ENCODE results near the gene ZFYVE9.

ZFYVE9 gene

GRCh38 chr1:52162947-52163346 is 21.1 kb downstream of the ZFYVE9 start:
- Histone ChIP-seq H2BK5ac (ENCODE audit: low read depth, low read length, poor library complexity) (no peak overlapping the region), H4K91ac (ENCODE audit: low read depth, low read length) (no peak overlapping the region), H4K8ac (ENCODE audit: low read depth, low read length) (no peak overlapping the region), H3K79me1 (ENCODE audit: low read length) (no peaks in the 10 kb centered on the region), H3K27ac (ENCODE audit: low read depth, low read length) (no peak overlapping the region), H3K4me1 (ENCODE audit: control insufficient read depth in 1 of 2, insufficient read depth in 2 of 2, low read length in 2 of 2) (no peaks in the 10 kb centered on the region), H4K12ac (ENCODE audit: low read depth, low read length) (no peak overlapping the region), H3K36me3 (ENCODE audit: control insufficient read depth in 1 of 2, insufficient read depth in 2 of 2, low read length in 2 of 2) (no peaks in the 10 kb centered on the region), H3K79me2 (ENCODE audit: control insufficient read depth, insufficient read depth, low read length, poor library complexity) (no peaks in the 10 kb centered on the region), H3K23ac (ENCODE audit: low read length) (no peak overlapping the region), H3K4me3 (ENCODE audit: low read depth, low read length) (no peak overlapping the region), H3K18ac (ENCODE audit: low read length) (no peak overlapping the region), H3K4ac (ENCODE audit: low read depth, low read length) (no peak overlapping the region), H2BK120ac (ENCODE audit: insufficient read depth, low read length, poor library complexity) (no peak overlapping the region), H2AFZ (ENCODE audit: insufficient read depth, low read length, poor library complexity) (no peak overlapping the region), H3K27me3 (ENCODE audit: insufficient read depth, low read length) (no peaks in the 10 kb centered on the region), H3K14ac (ENCODE audit: low read length) (no peak overlapping the region), H3K4me2 (ENCODE audit: low read length) (no peak overlapping the region), H3K9ac (ENCODE audit: low read length) (no peak overlapping the region), H2AK5ac (ENCODE audit: low read length) (no peak overlapping the region), H2BK12ac (ENCODE audit: low read length) (no peak overlapping the region), H3K9me3 (ENCODE audit: insufficient read depth, low read depth, low read length) (no peaks in the 10 kb centered on the region)
- no peak for DNase-seq
- WGBS (ENCODE audit: extremely low coverage, insufficient coverage, insufficient read length): no CpG with 5 or more reads among the region's 2 CpGs

GRCh38 chr1:52164604-52165003 is 22.7 kb downstream of the ZFYVE9 start:
- Histone ChIP-seq H4K8ac (ENCODE audit: low read depth, low read length) (no peak overlapping the region), H2BK5ac (ENCODE audit: low read depth, low read length, poor library complexity) (no peak overlapping the region), H3K9ac (ENCODE audit: low read length) (no peak overlapping the region), H3K4ac (ENCODE audit: low read depth, low read length) (no peak overlapping the region), H3K79me2 (ENCODE audit: control insufficient read depth, insufficient read depth, low read length, poor library complexity) (no peaks in the 10 kb centered on the region), H3K14ac (ENCODE audit: low read length) (no peak overlapping the region), H3K27ac (ENCODE audit: low read depth, low read length) (no peak overlapping the region), H2BK12ac (ENCODE audit: low read length) (no peak overlapping the region), H4K12ac (ENCODE audit: low read depth, low read length) (no peak overlapping the region), H3K23ac (ENCODE audit: low read length) (no peak overlapping the region), H2AFZ (ENCODE audit: insufficient read depth, low read length, poor library complexity) (no peak overlapping the region), H3K36me3 (ENCODE audit: control insufficient read depth in 1 of 2, insufficient read depth in 2 of 2, low read length in 2 of 2) (no peaks in the 10 kb centered on the region), H4K91ac (ENCODE audit: low read depth, low read length) (no peak overlapping the region), H3K9me3 (ENCODE audit: insufficient read depth, low read depth, low read length) (peaks cover 1% of the 10 kb centered on the region), H3K4me1 (ENCODE audit: control insufficient read depth in 1 of 2, insufficient read depth in 2 of 2, low read length in 2 of 2) (no peaks in the 10 kb centered on the region), H3K4me3 (ENCODE audit: low read depth, low read length) (no peak overlapping the region), H3K27me3 (ENCODE audit: insufficient read depth, low read length) (no peaks in the 10 kb centered on the region), H3K18ac (ENCODE audit: low read length) (no peak overlapping the region), H2AK5ac (ENCODE audit: low read length) (no peak overlapping the region), H3K79me1 (ENCODE audit: low read length) (no peaks in the 10 kb centered on the region), H3K4me2 (ENCODE audit: low read length) (no peak overlapping the region), H2BK120ac (ENCODE audit: insufficient read depth, low read length, poor library complexity) (no peak overlapping the region)
- DNase-seq: no peak
- WGBS (ENCODE audit: extremely low coverage, insufficient coverage, insufficient read length): no CpG with 5 or more reads among the region's 4 CpGs

- Histone ChIP-seq H3K79me1 (ENCODE audit: low read length) (no peaks in the 10 kb centered on the region), H3K79me2 (ENCODE audit: control insufficient read depth, insufficient read depth, low read length, poor library complexity) (no peaks in the 10 kb centered on the region), H3K36me3 (ENCODE audit: control insufficient read depth in 1 of 2, insufficient read depth in 2 of 2, low read length in 2 of 2) (no peaks in the 10 kb centered on the region), H2AFZ (ENCODE audit: insufficient read depth, low read length, poor library complexity) (no peak overlapping the region), H3K23ac (ENCODE audit: low read length) (no peak overlapping the region), H4K91ac (ENCODE audit: low read depth, low read length) (no peak overlapping the region), H3K4me3 (ENCODE audit: low read depth, low read length) (no peak overlapping the region), H3K18ac (ENCODE audit: low read length) (no peak overlapping the region), H3K4ac (ENCODE audit: low read depth, low read length) (no peak overlapping the region), H2AK5ac (ENCODE audit: low read length) (no peak overlapping the region), H3K14ac (ENCODE audit: low read length) (no peak overlapping the region), H3K27me3 (ENCODE audit: insufficient read depth, low read length) (no peaks in the 10 kb centered on the region), H3K27ac (ENCODE audit: low read depth, low read length) (no peak overlapping the region), H3K4me2 (ENCODE audit: low read length) (no peak overlapping the region), H2BK120ac (ENCODE audit: insufficient read depth, low read length, poor library complexity) (no peak overlapping the region), H4K12ac (ENCODE audit: low read depth, low read length) (no peak overlapping the region), H3K9ac (ENCODE audit: low read length) (no peak overlapping the region), H4K8ac (ENCODE audit: low read depth, low read length) (no peak overlapping the region), H3K9me3 (ENCODE audit: insufficient read depth, low read depth, low read length) (peaks cover 1% of the 10 kb centered on the region), H2BK5ac (ENCODE audit: low read depth, low read length, poor library complexity) (no peak overlapping the region), H2BK12ac (ENCODE audit: low read length) (no peak overlapping the region), H3K4me1 (ENCODE audit: control insufficient read depth in 1 of 2, insufficient read depth in 2 of 2, low read length in 2 of 2) (no peaks in the 10 kb centered on the region)
- no CpG with 5 or more reads among the region's 6 CpGs for WGBS (ENCODE audit: extremely low coverage, insufficient coverage, insufficient read length)
- no peak for DNase-seq
Observed at GRCh38 chr1:52166996-52167753, 25.3 kb downstream of the ZFYVE9 start.

- no peak overlapping the region for H3K23ac ChIP-seq (ENCODE audit: low read length)
- H2BK12ac ChIP-seq (ENCODE audit: low read length): no peak overlapping the region
- no peak overlapping the region for H4K8ac ChIP-seq (ENCODE audit: low read depth, low read length)
- H4K12ac ChIP-seq (ENCODE audit: low read depth, low read length): no peak overlapping the region
- H3K27ac ChIP-seq (ENCODE audit: low read depth, low read length): no peak overlapping the region
- no peaks in the 10 kb centered on the region for H3K27me3 ChIP-seq (ENCODE audit: insufficient read depth, low read length)
- DNase-seq: no peak
- H3K14ac ChIP-seq (ENCODE audit: low read length): no peak overlapping the region
- no peak overlapping the region for H3K4me2 ChIP-seq (ENCODE audit: low read length)
- WGBS (ENCODE audit: extremely low coverage, insufficient coverage, insufficient read length): no CpG with 5 or more reads among the region's 7 CpGs
- no peak overlapping the region for H3K4me3 ChIP-seq (ENCODE audit: low read depth, low read length)
- no peak overlapping the region for H4K91ac ChIP-seq (ENCODE audit: low read depth, low read length)
- H3K4me1 ChIP-seq (ENCODE audit: control insufficient read depth in 1 of 2, insufficient read depth in 2 of 2, low read length in 2 of 2): no peaks in the 10 kb centered on the region
- H3K79me2 ChIP-seq (ENCODE audit: control insufficient read depth, insufficient read depth, low read length, poor library complexity): no peaks in the 10 kb centered on the region
- no peaks in the 10 kb centered on the region for H3K36me3 ChIP-seq (ENCODE audit: control insufficient read depth in 1 of 2, insufficient read depth in 2 of 2, low read length in 2 of 2)
- H3K9me3 ChIP-seq (ENCODE audit: insufficient read depth, low read depth, low read length): peaks cover 1% of the 10 kb centered on the region
- H3K79me1 ChIP-seq (ENCODE audit: low read length): no peaks in the 10 kb centered on the region
- H2BK120ac ChIP-seq (ENCODE audit: insufficient read depth, low read length, poor library complexity): no peak overlapping the region
- no peak overlapping the region for H3K9ac ChIP-seq (ENCODE audit: low read length)
- H2AK5ac ChIP-seq (ENCODE audit: low read length): no peak overlapping the region
- H2AFZ ChIP-seq (ENCODE audit: insufficient read depth, low read length, poor library complexity): no peak overlapping the region
- H3K4ac ChIP-seq (ENCODE audit: low read depth, low read length): no peak overlapping the region
- no peak overlapping the region for H2BK5ac ChIP-seq (ENCODE audit: low read depth, low read length, poor library complexity)
- H3K18ac ChIP-seq (ENCODE audit: low read length): no peak overlapping the region
Observed at GRCh38 chr1:52168373-52169080, 26.6 kb downstream of the ZFYVE9 start.

Data from trophoblast cell (in vitro differentiated cells and primary cell).